Activated CD8-positive, alpha-beta memory T cell treated with anti-CD3 and anti-CD28 coated beads, Interleukin-2, amount 50 U/mL, for 24 hours (primary cell): ENCODE results near the gene CBX4.

Experiments
- DNase-seq: peaks from one replicate; pipeline ENCODE4 v3.0.0-alpha.2; 2020; ENCODE audit errors: extremely low read depth

CBX4 gene

GRCh38 chr17:79788989-79789942 lies 50.0 kb downstream of the CBX4 start:
- no peak for DNase-seq

DNA sequence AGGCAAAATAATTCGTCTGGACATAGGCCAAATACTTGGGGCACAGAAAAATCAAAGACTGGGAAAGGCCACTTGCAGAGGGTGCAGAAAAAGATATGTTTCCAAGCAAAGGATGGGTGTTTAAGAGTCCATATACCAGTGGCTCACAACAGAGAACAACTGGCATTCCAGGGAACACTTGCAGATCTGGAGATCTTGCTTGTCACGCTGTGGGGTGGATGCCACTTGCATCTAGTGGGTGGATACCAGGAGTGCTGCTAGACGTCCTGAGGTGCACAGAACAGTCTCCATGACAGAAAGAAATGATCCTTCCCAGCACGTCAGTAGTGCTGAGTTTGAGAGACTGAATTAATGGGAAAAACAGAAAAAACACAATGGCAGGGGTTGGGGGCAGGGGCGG lies 50.8 kb downstream of the CBX4 start:
- DNase-seq = no peak

DNA sequence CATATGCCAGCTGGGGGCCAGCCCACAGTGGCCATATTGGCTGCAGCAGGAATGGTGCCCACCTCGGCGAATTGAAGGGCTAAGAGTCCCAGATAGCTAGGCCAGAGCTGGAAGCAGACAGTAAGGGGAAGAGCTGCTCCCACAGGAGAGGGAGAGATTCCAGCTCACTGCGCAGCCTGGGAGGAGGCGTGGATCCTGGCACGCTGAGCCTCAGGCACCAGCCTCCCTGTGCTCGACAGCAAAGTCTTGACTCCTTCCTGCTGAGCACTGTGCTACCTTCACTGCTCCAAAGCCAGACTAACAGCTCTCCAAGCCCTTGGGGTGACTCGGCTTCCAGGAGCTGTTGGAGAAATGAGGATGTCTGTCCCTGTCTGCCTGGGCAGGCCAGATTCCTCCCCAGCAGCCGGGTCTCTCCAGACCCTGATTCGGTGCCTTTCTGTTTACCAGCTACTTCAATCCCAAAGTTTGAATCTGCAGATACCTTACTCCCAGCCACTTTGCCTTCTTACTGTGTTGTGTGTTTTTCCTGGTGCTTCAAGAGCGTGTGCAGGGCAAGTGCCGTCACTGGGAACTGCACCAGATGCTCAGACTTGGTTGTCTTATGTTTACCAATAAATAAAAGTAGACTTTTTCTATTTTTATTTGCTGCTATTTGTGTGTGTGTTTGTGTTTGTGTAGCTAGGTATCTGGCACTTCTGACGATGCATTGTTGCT lies 52.2 kb downstream of the CBX4 start:
- DNase-seq = no peak

- no peak for DNase-seq
These were observed 53.1 kb downstream of the CBX4 start for GRCh38 chr17:79785900-79786810.

- DNase-seq = no peak
These were observed 54.0 kb downstream of the CBX4 start for GRCh38 chr17:79785017-79785899.

- no peak for DNase-seq
These were observed 54.8 kb downstream of the CBX4 start for GRCh38 chr17:79784353-79785016.

DNA sequence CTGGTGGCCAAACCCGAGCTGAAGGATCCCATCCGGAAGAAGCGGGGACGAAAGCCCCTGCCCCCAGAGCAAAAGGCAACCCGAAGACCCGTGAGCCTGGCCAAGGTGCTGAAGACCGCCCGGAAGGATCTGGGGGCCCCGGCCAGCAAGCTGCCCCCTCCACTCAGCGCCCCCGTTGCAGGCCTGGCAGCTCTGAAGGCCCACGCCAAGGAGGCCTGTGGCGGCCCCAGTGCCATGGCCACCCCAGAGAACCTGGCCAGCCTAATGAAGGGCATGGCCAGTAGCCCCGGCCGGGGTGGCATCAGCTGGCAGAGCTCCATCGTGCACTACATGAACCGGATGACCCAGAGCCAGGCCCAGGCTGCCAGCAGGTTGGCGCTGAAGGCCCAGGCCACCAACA lies 55.3 kb downstream of the CBX4 start:
- DNase-seq = no peak
